K562 (cell line): ENCODE measurements around the gene PTPRC. TPM values are rescaled to one million over a fixed set of nuclear protein-coding genes. Genes with fewer than 3 reads are reported as not detected.

Experiments
- ATAC-seq: fragments of 200-7000 bp; cut with Tn5 transposase; 3 replicates; pipeline ENCODE4 v1.9.1; 2020; ENCODE audit warnings: moderate library complexity
- BruUV-seq: library from RNA; stranded (reverse); fragments of 400-500 nt; replicated peaks from 2 replicates; lab custom pipeline; 2021; lab: Mats Ljungman, UMichigan
- CTCF ChIA-PET: fragments of 300-600 bp; formaldehyde crosslinking; extraction: SDS; loops from one replicate; lab custom pipeline; 2021; ENCODE audit warnings: low intra/inter-chr PET ratio; lab: Yijun Ruan, JAX
- POLR2A ChIA-PET: fragments of 300-600, 350-650 bp; sonication (Branson Sonifier 250); formaldehyde crosslinking; extraction: SDS; loops from one replicate; lab custom pipeline; 2021; ENCODE audit warnings: antibody characterized with exemption, inconsistent platforms; lab: Yijun Ruan, JAX
- DNase-seq, 4 experiments: peaks; one replicate each; pipeline versions ENCODE4 v3.0.0 to v3.0.0-alpha.2; 2011 to 2018; ENCODE audit warnings: low spot score in 3 of 4, mixed read lengths in 3 of 4; ENCODE audit errors: extremely low read depth in 1 of 4
- FAIRE-seq: peaks from 2 replicates; lab custom pipeline; 2011; peaks lifted over from hg19 to GRCh38; lab: Jason Lieb, UNC
- H2AFZ ChIP-seq: 2 replicates; pipeline ENCODE4 v1.6.0; 2011; ENCODE audit warnings: low read depth, low read length, control low read depth, inconsistent platforms
- H3K27ac ChIP-seq: fragments of 200-600 bp; 3 replicates; pipeline ENCODE4 v1.8.0; 2011; ENCODE audit warnings: low read depth, mild to moderate bottlenecking, control low read depth, inconsistent platforms, low read length, moderate library complexity, mixed read lengths; ENCODE audit errors: extremely low read depth
- H3K27me3 ChIP-seq, 2 experiments: fragments of 300-600 bp in 1 of 2; 2 replicates in 1 of 2; 3 replicates in 1 of 2; pipeline versions ENCODE4 v1.6.0 to v1.8.0; 2011; ENCODE audit warnings: inconsistent platforms in 2 of 2, low read length in 2 of 2, mild to moderate bottlenecking in 1 of 2, mixed read lengths in 1 of 2, moderate library complexity in 1 of 2; ENCODE audit not compliant: control insufficient read depth in 2 of 2, insufficient read depth in 2 of 2
- H3K36me3 ChIP-seq: fragments of 300-600 bp; 3 replicates; pipeline ENCODE4 v1.8.0; 2011; ENCODE audit warnings: mild to moderate bottlenecking, low read length, inconsistent platforms; ENCODE audit not compliant: control insufficient read depth, insufficient read depth
- H3K4me1 ChIP-seq, 2 experiments: fragments of 200-600 bp in 1 of 2; replicated peaks in 1 of 2; 2 replicates in 1 of 2; 3 replicates in 1 of 2; pipeline versions ENCODE4 v1.5.1 to v1.8.0; 2011; ENCODE audit warnings: inconsistent platforms in 2 of 2, low read length in 2 of 2, mild to moderate bottlenecking in 1 of 2, mixed read lengths in 1 of 2, moderate library complexity in 1 of 2; ENCODE audit not compliant: control insufficient read depth in 2 of 2, insufficient read depth in 2 of 2
- H3K4me2 ChIP-seq: 2 replicates; pipeline ENCODE4 v1.6.1; 2011; ENCODE audit warnings: low read length, control low read depth, inconsistent platforms, mixed read lengths; ENCODE audit not compliant: insufficient read depth
- H3K4me3 ChIP-seq: fragments of 200-600 bp; sonication (generic), shearing (Covaris generic); 2 replicates; pipeline ENCODE4 v1.5.1; 2016; ENCODE audit warnings: control low read depth, inconsistent platforms
- H3K79me2 ChIP-seq: fragments of 200-600 bp; 3 replicates; pipeline ENCODE4 v1.8.0; 2011; ENCODE audit warnings: low read length, inconsistent platforms; ENCODE audit not compliant: control insufficient read depth, insufficient read depth
- H3K9ac ChIP-seq, 2 experiments: 2 replicates each; pipeline versions ENCODE4 v1.6.0 to v1.6.1; 2011; ENCODE audit warnings: low read depth in 2 of 2, low read length in 2 of 2, control low read depth in 1 of 2, inconsistent platforms in 1 of 2, mild to moderate bottlenecking in 1 of 2, mixed read lengths in 1 of 2; ENCODE audit not compliant: insufficient read depth in 1 of 2
- H3K9me1 ChIP-seq: one replicate; pipeline ENCODE4 v1.6.0; 2011; ENCODE audit warnings: inconsistent platforms, mild to moderate bottlenecking, low read length, moderate library complexity; ENCODE audit not compliant: control insufficient read depth, insufficient read depth
- H3K9me3 ChIP-seq: replicated peaks from 2 replicates; pipeline ENCODE4 v1.5.1; 2011; ENCODE audit warnings: low read depth, low read length, inconsistent platforms; ENCODE audit not compliant: control insufficient read depth, insufficient read depth
- H4K20me1 ChIP-seq: replicated peaks from 2 replicates; pipeline ENCODE4 v1.6.1; 2011; ENCODE audit warnings: low read length, inconsistent platforms, mixed read lengths; ENCODE audit not compliant: control insufficient read depth, insufficient read depth
- POU5F1 ChIP-seq: fragments of 150-350 bp; IDR thresholded peaks from 2 replicates; pipeline ENCODE4 v1.6.1; 2014; ENCODE audit warnings: borderline replicate concordance, low read length, low read depth, mild to moderate bottlenecking; ENCODE audit not compliant: partially characterized antibody
- RAD51 ChIP-seq: fragments of 450-650 bp; IDR thresholded peaks from 2 replicates; pipeline ENCODE4 v1.7.1; 2016; ENCODE audit warnings: low read depth, mild to moderate bottlenecking, borderline replicate concordance
- ZNF282 ChIP-seq: sonication (generic); formaldehyde crosslinking; IDR thresholded peaks from 2 replicates; pipeline ENCODE4 v1.8.1; 2023; ENCODE audit warnings: missing genetic modification reagents
- ZNF785 ChIP-seq: fragments of 250-450 bp; sonication (Bioruptor Pico); IDR thresholded peaks from 2 replicates; pipeline ENCODE4 v1.4.0; 2020; ENCODE audit warnings: mild to moderate bottlenecking
- WGBS: fragments of 100-300 bp; shearing (Covaris generic); methylation state at CpG from one replicate; pipeline ENCODE4 v1.1.6; 2016; ENCODE audit warnings: low coverage, mixed read lengths; ENCODE audit not compliant: insufficient coverage; ENCODE audit errors: missing lambda C conversion rate; 5-methylcytosine and 5-hydroxymethylcytosine counted together
- in situ Hi-C: fragments of 300-500 bp; cut with MboI; formaldehyde crosslinking; loops from 4 replicates; pipeline ENCODE4 v1.15.0; 2018; ENCODE audit warnings: inconsistent platforms, mixed read lengths
- intact Hi-C: fragments of 100-400 bp; cut with micrococcal nuclease; formaldehyde crosslinking; loops from 2 replicates; pipeline ENCODE4 v1.14.2; 2022
- polyA plus RNA-seq, 8 experiments: library from polyadenylated mRNA; depleted of rRNA in 4 of 8; stranded (reverse) in 5 of 8; unstranded in 3 of 8; fragments of >200 nt; fragmentation: Nextera tagmentation in 2 of 8; fragmentation: Illumina TruSeq in 1 of 8; extraction: Ambion mirVana in 2 of 8; extraction: Trizol in 1 of 8; gene quantifications; 2 replicates each; pipeline versions ENCODE4 v1.2.1 to v1.2.3, GENCODE V29; 2011 to 2014; ENCODE audit warnings: inconsistent platforms in 1 of 8, missing spikeins in 1 of 8
- total RNA-seq, 7 experiments: library from RNA; depleted of rRNA in 6 of 7; stranded (reverse); fragments of >200 nt in 6 of 7; fragmentation: Illumina TruSeq in 2 of 7; extraction: Trizol in 2 of 7; gene quantifications; 2 replicates each; pipeline versions ENCODE4 v1.2.1 to v1.2.3, GENCODE V29; 2011 to 2021; ENCODE audit warnings: low replicate concordance in 1 of 7
- TF ChIP-seq, protein P1 (sequence below): sonication (generic); formaldehyde crosslinking; IDR thresholded peaks from 2 replicates; pipeline ENCODE4 v1.8.1; 2023; ENCODE audit warnings: mild to moderate bottlenecking, missing genetic modification reagents
- TF ChIP-seq, protein P2 (sequence below): sonication (generic); formaldehyde crosslinking; IDR thresholded peaks from 2 replicates; pipeline ENCODE4 v1.8.0; 2023; ENCODE audit warnings: mild to moderate bottlenecking, missing genetic modification reagents
- TF ChIP-seq, protein P3 (sequence below): fragments of 450-650 bp; IDR thresholded peaks from 2 replicates; pipeline ENCODE4 v1.6.1; 2017; ENCODE audit warnings: antibody characterized with exemption, mild to moderate bottlenecking

The PTPRC gene
- total and polyA plus RNA-seq, 9 of the 15 experiments (the other 6 are each of a cell fraction or from before 2014, with no cell fraction given): 7.1 to 107 (median 62.9) TPM

DNA sequence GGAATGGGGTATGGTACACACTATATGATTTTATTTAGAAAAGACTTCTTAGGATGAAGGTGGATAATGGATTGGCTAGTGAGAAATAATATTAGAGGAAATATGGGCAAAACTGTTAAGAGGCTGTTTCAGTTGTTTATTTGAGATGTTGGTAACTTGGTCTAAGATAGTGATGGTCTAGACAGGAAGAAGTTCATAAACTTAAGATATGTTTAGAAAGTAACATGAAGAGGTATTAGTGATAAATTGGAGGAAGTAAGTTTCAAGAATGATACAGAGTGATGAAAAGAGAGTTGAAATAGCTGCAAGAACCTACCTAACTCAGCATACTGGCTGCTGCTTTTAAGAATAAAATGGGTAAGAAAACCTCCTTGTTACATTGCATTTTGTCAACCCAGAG lies 9.2 kb upstream of the PTPRC start (continued):
- TF ChIP-seq, protein P1, sequence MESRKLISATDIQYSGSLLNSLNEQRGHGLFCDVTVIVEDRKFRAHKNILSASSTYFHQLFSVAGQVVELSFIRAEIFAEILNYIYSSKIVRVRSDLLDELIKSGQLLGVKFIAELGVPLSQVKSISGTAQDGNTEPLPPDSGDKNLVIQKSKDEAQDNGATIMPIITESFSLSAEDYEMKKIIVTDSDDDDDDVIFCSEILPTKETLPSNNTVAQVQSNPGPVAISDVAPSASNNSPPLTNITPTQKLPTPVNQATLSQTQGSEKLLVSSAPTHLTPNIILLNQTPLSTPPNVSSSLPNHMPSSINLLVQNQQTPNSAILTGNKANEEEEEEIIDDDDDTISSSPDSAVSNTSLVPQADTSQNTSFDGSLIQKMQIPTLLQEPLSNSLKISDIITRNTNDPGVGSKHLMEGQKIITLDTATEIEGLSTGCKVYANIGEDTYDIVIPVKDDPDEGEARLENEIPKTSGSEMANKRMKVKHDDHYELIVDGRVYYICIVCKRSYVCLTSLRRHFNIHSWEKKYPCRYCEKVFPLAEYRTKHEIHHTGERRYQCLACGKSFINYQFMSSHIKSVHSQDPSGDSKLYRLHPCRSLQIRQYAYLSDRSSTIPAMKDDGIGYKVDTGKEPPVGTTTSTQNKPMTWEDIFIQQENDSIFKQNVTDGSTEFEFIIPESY (CRISPR knock-in tag): no peak
- TF ChIP-seq ZNF785 (CRISPR knock-in tag) (no peak), ZNF282 (no peak), POU5F1 (no peak)

DNA sequence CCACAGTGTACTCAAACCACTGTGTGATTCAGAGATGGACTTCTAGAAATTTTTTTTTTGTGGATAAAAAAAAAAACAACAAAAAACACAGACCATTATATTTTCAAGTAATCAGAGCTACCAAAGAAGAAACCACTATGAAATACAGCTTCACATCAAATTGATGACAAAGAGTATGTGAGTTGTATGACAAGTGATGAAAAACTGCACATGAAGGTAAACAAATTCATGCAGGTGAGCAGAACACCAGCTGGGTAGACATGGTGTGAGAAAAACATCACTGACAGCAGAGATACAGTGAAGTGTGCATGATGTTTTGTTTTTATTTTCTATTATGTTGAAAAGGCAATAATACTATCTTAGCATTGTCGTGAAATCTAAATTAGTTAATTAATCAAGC lies 8.0 kb upstream of the PTPRC start:
- Histone ChIP-seq H3K4me1 (peaks cover 7 to 24% of the 10 kb centered on the region in 2 experiments; a peak in 2 of 5 replicates), H3K4me3 (no peak overlapping the region), H3K36me3 (0 out of 3 replicates have a peak, but pooled peaks cover 2% of the 10 kb centered on the region), H3K9me1 (no peaks in the 10 kb centered on the region), H3K27me3 (no peaks in the 10 kb centered on the region), H4K20me1 (no peaks in the 10 kb centered on the region), H3K79me2 (no peaks in the 10 kb centered on the region), H3K4me2 (no peak overlapping the region), H3K9ac (no peak overlapping the region), H2AFZ (no peak overlapping the region), H3K27ac (no peak overlapping the region), H3K9me3 (peaks cover 6% of the 10 kb centered on the region; the same call in 1 of the 2 replicates)
- CTCF ChIA-PET: interaction anchor here (0.6 kb wide), 1 partner anchor 106 kb away, joined by 4 read pairs; no protein-coding TSS in a partner anchor
- intact Hi-C loops: loop anchor here (5.0 kb wide), 1 partner anchor 109 kb away; no protein-coding TSS in a partner anchor
- in situ Hi-C loops: no loop called here
- POLR2A ChIA-PET: interaction anchor here (0.8 kb wide), 1 partner anchor 32 kb away, joined by 3 read pairs; no protein-coding TSS in a partner anchor
- DNase-seq (no peak), FAIRE-seq (no peak), ATAC-seq (no peak)
- BruUV-seq: no TSS peak
- 35% methylated on average over 1 of the region's 1 CpG for WGBS
- TF ChIP-seq, protein P2, sequence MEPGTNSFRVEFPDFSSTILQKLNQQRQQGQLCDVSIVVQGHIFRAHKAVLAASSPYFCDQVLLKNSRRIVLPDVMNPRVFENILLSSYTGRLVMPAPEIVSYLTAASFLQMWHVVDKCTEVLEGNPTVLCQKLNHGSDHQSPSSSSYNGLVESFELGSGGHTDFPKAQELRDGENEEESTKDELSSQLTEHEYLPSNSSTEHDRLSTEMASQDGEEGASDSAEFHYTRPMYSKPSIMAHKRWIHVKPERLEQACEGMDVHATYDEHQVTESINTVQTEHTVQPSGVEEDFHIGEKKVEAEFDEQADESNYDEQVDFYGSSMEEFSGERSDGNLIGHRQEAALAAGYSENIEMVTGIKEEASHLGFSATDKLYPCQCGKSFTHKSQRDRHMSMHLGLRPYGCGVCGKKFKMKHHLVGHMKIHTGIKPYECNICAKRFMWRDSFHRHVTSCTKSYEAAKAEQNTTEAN: no peak
- no peak for TF ChIP-seq RAD51
- TF ChIP-seq, protein P3, sequence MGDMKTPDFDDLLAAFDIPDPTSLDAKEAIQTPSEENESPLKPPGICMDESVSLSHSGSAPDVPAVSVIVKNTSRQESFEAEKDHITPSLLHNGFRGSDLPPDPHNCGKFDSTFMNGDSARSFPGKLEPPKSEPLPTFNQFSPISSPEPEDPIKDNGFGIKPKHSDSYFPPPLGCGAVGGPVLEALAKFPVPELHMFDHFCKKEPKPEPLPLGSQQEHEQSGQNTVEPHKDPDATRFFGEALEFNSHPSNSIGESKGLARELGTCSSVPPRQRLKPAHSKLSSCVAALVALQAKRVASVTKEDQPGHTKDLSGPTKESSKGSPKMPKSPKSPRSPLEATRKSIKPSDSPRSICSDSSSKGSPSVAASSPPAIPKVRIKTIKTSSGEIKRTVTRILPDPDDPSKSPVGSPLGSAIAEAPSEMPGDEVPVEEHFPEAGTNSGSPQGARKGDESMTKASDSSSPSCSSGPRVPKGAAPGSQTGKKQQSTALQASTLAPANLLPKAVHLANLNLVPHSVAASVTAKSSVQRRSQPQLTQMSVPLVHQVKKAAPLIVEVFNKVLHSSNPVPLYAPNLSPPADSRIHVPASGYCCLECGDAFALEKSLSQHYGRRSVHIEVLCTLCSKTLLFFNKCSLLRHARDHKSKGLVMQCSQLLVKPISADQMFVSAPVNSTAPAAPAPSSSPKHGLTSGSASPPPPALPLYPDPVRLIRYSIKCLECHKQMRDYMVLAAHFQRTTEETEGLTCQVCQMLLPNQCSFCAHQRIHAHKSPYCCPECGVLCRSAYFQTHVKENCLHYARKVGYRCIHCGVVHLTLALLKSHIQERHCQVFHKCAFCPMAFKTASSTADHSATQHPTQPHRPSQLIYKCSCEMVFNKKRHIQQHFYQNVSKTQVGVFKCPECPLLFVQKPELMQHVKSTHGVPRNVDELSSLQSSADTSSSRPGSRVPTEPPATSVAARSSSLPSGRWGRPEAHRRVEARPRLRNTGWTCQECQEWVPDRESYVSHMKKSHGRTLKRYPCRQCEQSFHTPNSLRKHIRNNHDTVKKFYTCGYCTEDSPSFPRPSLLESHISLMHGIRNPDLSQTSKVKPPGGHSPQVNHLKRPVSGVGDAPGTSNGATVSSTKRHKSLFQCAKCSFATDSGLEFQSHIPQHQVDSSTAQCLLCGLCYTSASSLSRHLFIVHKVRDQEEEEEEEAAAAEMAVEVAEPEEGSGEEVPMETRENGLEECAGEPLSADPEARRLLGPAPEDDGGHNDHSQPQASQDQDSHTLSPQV: no peak
